22Rv1 (cell line): ENCODE measurements around the gene UBE2F.

Experiments
- CTCF ChIP-seq: fragments of 450-650 bp; IDR thresholded peaks from 2 replicates; pipeline ENCODE4 v1.5.1; 2017; ENCODE audit warnings: mild to moderate bottlenecking
- ZFX ChIP-seq: fragments of 450-650 bp; IDR thresholded peaks from 2 replicates; pipeline ENCODE4 v1.6.1; 2017; ENCODE audit warnings: antibody characterized with exemption, borderline replicate concordance

- no peak for TF ChIP-seq CTCF
- no peak for TF ChIP-seq ZFX
Measured at GRCh38 chr2:237944302-237944701, 22.5 kb upstream of the UBE2F start.
